ENCODE data around the gene TMX2. TPM values are rescaled to one million over a fixed set of nuclear protein-coding genes. Genes with fewer than 3 reads are reported as not detected.
"Not testable (repeated sequence)": the region's sequence is repeated elsewhere in the genome, so short reads cannot be mapped to it uniquely, and the experiment has no call there.

Gene TMX2
- total RNA-seq, 1 donor from 2014 or later: 32.7 TPM

GRCh38 chr11:57711414-57712255 is 758 bp upstream of the TMX2 start, which contains the start of gene MED19:
MED19 (minus strand) TSS chr11:57712215; CDS start chr11:57712179, 36 bp downstream.
- DNase-seq (ENCODE audit: low spot score): peak; percentile 84

- DNase-seq (ENCODE audit: low spot score): no peak
Observed at GRCh38 chr11:57713835-57714234, 1.4 kb downstream of the TMX2 start.

- not testable (repeated sequence) for DNase-seq (ENCODE audit: low spot score)
Observed at GRCh38 chr11:57716726-57717125, 4.3 kb downstream of the TMX2 start.

GRCh38 chr11:57727185-57727584 is 14.8 kb downstream of the TMX2 start:
- DNase-seq (ENCODE audit: low spot score): no peak

GRCh38 chr11:57728829-57729228 is 16.4 kb downstream of the TMX2 start:
- no peak for DNase-seq (ENCODE audit: low spot score)

GRCh38 chr11:57729479-57729878 is 17.1 kb downstream of the TMX2 start:
- DNase-seq (ENCODE audit: low spot score): no peak

GRCh38 chr11:57732661-57733060 is 20.3 kb downstream of the TMX2 start:
- no peak for DNase-seq (ENCODE audit: low spot score)

- no peak for DNase-seq (ENCODE audit: low spot score)
Observed at GRCh38 chr11:57735619-57736298, 23.4 kb downstream of the TMX2 start.

- peak; percentile 99 for DNase-seq (ENCODE audit: low spot score)
Observed at GRCh38 chr11:57741132-57742086, 29.0 kb downstream of the TMX2 start, which contains the start of gene SELENOH. SELENOH (plus strand) TSS chr11:57741491; CDS start chr11:57741596, 105 bp downstream.

GRCh38 chr11:57742087-57742452 is 29.7 kb downstream of the TMX2 start:
- no peak for DNase-seq (ENCODE audit: low spot score)

GRCh38 chr11:57744357-57744756 is 32.0 kb downstream of the TMX2 start:
- no peak for DNase-seq (ENCODE audit: low spot score)

- DNase-seq (ENCODE audit: low spot score): no peak
Observed at GRCh38 chr11:57745206-57745605, 32.8 kb downstream of the TMX2 start.

GRCh38 chr11:57746920-57747319 is 34.5 kb downstream of the TMX2 start:
- DNase-seq (ENCODE audit: low spot score): no peak

GRCh38 chr11:57751176-57751575 is 38.8 kb downstream of the TMX2 start:
- no peak for DNase-seq (ENCODE audit: low spot score)

- DNase-seq (ENCODE audit: low spot score): peak; percentile 31
Observed at GRCh38 chr11:57751676-57752253, 39.4 kb downstream of the TMX2 start, which contains the start of gene BTBD18. BTBD18 (minus strand) TSS chr11:57751819; CDS start chr11:57751188, 631 bp downstream.

GRCh38 chr11:57752954-57753353 is 40.6 kb downstream of the TMX2 start:
- DNase-seq (ENCODE audit: low spot score): no peak

GRCh38 chr11:57758174-57758573 is 45.8 kb downstream of the TMX2 start:
- no peak for DNase-seq (ENCODE audit: low spot score)

GRCh38 chr11:57761301-57762234 is 49.2 kb downstream of the TMX2 start, which contains the start of gene CTNND1:
CTNND1 (plus strand) TSS chr11:57761802; CDS start chr11:57791479, 29,677 bp downstream.
- DNase-seq (ENCODE audit: low spot score): peak; percentile 99

GRCh38 chr11:57762235-57762861 is 50.0 kb downstream of the TMX2 start:
- DNase-seq (ENCODE audit: low spot score): peak; percentile 27
